Gastrocnemius medialis (tissue), 4 donors: ENCODE measurements around the gene CAB39. TPM values are rescaled to one million over a fixed set of nuclear protein-coding genes. Genes with fewer than 3 reads are reported as not detected.
"Not testable (repeated sequence)": the region's sequence is repeated elsewhere in the genome, so short reads cannot be mapped to it uniquely, and the experiment has no call there.

Source experiments
- ATAC-seq, 2 donors: fragments of 150-250 bp; one replicate each; pipeline ENCODE4 v1.9.1; 2016
- DNase-seq, 2 donors: peaks; one replicate each; pipeline ENCODE4 v3.0.0-alpha.2; 2019
- H3K27ac ChIP-seq, 4 donors: fragments of 200-600 bp; sonication (generic); 1 replicate in 1 of 4; 2 replicates in 3 of 4; pipeline ENCODE4 v1.5.1; 2016 to 2018; ENCODE audit warnings: mild to moderate bottlenecking in 2 of 4, moderate library complexity in 1 of 4
- H3K27me3 ChIP-seq, 3 donors: fragments of 200-600 bp; sonication (generic) in 2 of 3; 1 replicate in 1 of 3; 2 replicates in 2 of 3; pipeline versions ENCODE4 v1.5.1 to v1.6.0; 2016 to 2019; ENCODE audit warnings: mild to moderate bottlenecking in 1 of 3, moderate library complexity in 1 of 3
- H3K36me3 ChIP-seq, 2 donors: fragments of 200-600 bp; sonication (generic) in 1 of 2; one replicate each; pipeline ENCODE4 v1.5.1; 2017 to 2018
- H3K4me1 ChIP-seq, 2 donors: fragments of 200-600 bp; sonication (generic) in 1 of 2; one replicate each; pipeline ENCODE4 v1.5.1; 2016 to 2017; ENCODE audit warnings: mild to moderate bottlenecking in 2 of 2
- H3K4me3 ChIP-seq, 4 donors: fragments of 200-600 bp; sonication (generic) in 3 of 4; 1 replicate in 1 of 4; 2 replicates in 3 of 4; pipeline ENCODE4 v1.5.1; 2016 to 2019; ENCODE audit warnings: mild to moderate bottlenecking in 2 of 4
- H3K9me3 ChIP-seq, 3 donors: fragments of 200-600 bp; sonication (generic) in 2 of 3; 1 replicate in 1 of 3; 2 replicates in 2 of 3; pipeline ENCODE4 v1.5.1; 2016 to 2019
- POLR2A ChIP-seq, 2 donors: fragments of 450-650 bp; IDR thresholded peaks; one replicate each; pipeline ENCODE4 v1.6.1; 2017; ENCODE audit warnings: antibody characterized with exemption in 2 of 2, mild to moderate bottlenecking in 2 of 2, moderate library complexity in 2 of 2
- in situ Hi-C, 4 donors: fragments of 200-750 bp; cut with MboI; loops; one replicate each; pipeline versions ENCODE4 v1.15.0 to v1.8.0; 2017; ENCODE audit warnings: low sequenced_read_pairs in 4 of 4
- intact Hi-C: fragments of 100-400 bp; cut with DNase I; formaldehyde crosslinking; loops from one replicate; pipeline ENCODE4 v1.15.1; 2023; ENCODE audit warnings: low total_unique reads
- total RNA-seq, 4 donors: library from RNA; depleted of rRNA; stranded (reverse); fragments of >200 nt; gene quantifications; one replicate each; pipeline versions ENCODE4 v1.1.0 to v1.2.3, GENCODE V29; 2016
- TF ChIP-seq, protein P1 (sequence below), 5 experiments: fragments of 450-650 bp in 3 of 5; fragments of 200-600 bp in 2 of 5; sonication (generic) in 2 of 5; IDR thresholded peaks in 4 of 5; conservative IDR thresholded peaks in 1 of 5; 1 replicate in 4 of 5; 2 replicates in 1 of 5; pipeline ENCODE4 v1.5.1; 2016 to 2019; ENCODE audit warnings: antibody characterized with exemption in 5 of 5, mild to moderate bottlenecking in 3 of 5, moderate library complexity in 3 of 5

CAB39 gene
- total RNA-seq, 4 donors from 2014 or later = 93.9 to 211 (median 133) TPM

DNA sequence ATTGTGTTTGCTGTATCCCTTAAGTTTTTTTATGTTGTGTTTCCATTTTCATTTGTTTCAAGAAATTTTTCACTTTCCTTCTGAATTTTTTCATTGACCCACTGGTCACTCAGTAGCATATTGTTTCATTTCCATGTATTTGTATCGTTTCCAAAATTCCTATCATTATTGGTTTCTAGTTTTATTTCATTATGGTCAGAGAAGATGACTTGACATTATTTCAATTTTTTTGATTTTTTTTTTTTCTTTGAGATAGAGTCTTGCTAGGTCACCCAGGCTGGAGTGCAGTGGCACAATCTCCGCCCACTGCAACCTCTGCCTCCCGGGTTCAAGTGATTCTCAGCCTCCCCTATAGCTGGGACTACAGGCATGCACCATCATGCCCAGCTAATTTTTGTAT lies 11.3 kb upstream of the CAB39 start:
- no peaks in the 10 kb centered on the region for H3K9me3 ChIP-seq
- intact Hi-C loops (no loop called here), in situ Hi-C loops (no loop called here)
- no peak overlapping the region for H3K27ac ChIP-seq
- H3K4me1 ChIP-seq = peaks cover 0 to 5% of the 10 kb centered on the region in 2 donors
- H3K27me3 ChIP-seq = no peaks in the 10 kb centered on the region
- TF ChIP-seq POLR2A (IDR thresholded peaks at IDR 0.05) = no peak
- TF ChIP-seq, protein P1, sequence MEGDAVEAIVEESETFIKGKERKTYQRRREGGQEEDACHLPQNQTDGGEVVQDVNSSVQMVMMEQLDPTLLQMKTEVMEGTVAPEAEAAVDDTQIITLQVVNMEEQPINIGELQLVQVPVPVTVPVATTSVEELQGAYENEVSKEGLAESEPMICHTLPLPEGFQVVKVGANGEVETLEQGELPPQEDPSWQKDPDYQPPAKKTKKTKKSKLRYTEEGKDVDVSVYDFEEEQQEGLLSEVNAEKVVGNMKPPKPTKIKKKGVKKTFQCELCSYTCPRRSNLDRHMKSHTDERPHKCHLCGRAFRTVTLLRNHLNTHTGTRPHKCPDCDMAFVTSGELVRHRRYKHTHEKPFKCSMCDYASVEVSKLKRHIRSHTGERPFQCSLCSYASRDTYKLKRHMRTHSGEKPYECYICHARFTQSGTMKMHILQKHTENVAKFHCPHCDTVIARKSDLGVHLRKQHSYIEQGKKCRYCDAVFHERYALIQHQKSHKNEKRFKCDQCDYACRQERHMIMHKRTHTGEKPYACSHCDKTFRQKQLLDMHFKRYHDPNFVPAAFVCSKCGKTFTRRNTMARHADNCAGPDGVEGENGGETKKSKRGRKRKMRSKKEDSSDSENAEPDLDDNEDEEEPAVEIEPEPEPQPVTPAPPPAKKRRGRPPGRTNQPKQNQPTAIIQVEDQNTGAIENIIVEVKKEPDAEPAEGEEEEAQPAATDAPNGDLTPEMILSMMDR (IDR thresholded peaks at IDR 0.05 in 4 of 5, conservative IDR thresholded peaks at IDR 0.05 in 1 of 5) = no peak
- ATAC-seq (no peak), DNase-seq (no peak)
- H3K4me3 ChIP-seq = no peak overlapping the region
- H3K36me3 ChIP-seq = no peaks in the 10 kb centered on the region

DNA sequence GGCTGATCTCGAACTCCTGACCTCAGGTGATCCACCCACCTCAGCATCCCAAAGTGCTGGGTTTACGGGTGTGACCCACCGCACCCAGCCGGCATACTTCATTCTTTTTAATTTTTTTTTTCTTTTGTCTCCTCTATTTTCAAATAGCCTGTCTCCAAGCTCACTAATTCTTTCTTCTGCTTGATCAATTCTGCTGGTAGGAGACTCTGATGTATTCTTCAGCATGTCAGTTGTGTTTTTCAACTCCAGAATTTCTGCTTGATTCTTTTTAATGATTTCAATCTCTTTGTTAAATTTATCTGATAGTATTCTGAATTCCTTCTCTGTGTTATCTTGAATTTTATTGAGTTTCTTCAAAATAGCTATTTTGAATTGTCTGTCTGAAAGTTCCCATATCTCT lies 10.2 kb upstream of the CAB39 start:
- in situ Hi-C loops, ATAC-seq, H3K4me1 ChIP-seq, intact Hi-C loops, H3K9me3 ChIP-seq, DNase-seq, H3K36me3 ChIP-seq, H3K27me3 ChIP-seq, H3K27ac ChIP-seq, H3K4me3 ChIP-seq: not testable (repeated sequence)

DNA sequence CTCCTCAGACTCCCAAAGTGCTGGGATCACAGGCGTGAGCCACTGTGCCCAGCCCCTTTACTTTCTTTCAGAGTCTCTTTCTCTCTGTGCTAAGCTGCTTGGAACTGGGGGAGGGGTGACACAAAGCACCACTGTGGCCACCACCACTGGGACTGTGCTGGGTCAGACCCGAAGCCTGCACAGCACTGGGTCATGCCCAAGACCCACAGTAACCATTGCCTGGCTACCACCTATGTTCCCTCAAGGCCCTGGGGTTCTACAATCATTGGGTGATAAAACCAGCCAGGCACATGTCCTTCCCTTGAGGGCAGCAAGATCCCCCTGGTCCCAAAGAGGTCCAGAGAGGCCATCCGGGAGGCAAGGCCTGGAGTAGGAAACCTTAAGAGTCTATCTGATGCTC lies 9.1 kb upstream of the CAB39 start:
- no peak for DNase-seq
- H3K9me3 ChIP-seq = no peaks in the 10 kb centered on the region
- intact Hi-C loops (no loop called here), in situ Hi-C loops (no loop called here)
- ATAC-seq = no peak
- peaks cover 0 to 5% of the 10 kb centered on the region in 2 donors for H3K4me1 ChIP-seq
- H3K27ac ChIP-seq = no peak overlapping the region
- H3K4me3 ChIP-seq = no peak overlapping the region
- no peaks in the 10 kb centered on the region for H3K36me3 ChIP-seq
- H3K27me3 ChIP-seq = no peaks in the 10 kb centered on the region
- TF ChIP-seq POLR2A (IDR thresholded peaks at IDR 0.05) = no peak
- TF ChIP-seq, protein P1 (IDR thresholded peaks at IDR 0.05 in 4 of 5, conservative IDR thresholded peaks at IDR 0.05 in 1 of 5) = no peak

DNA sequence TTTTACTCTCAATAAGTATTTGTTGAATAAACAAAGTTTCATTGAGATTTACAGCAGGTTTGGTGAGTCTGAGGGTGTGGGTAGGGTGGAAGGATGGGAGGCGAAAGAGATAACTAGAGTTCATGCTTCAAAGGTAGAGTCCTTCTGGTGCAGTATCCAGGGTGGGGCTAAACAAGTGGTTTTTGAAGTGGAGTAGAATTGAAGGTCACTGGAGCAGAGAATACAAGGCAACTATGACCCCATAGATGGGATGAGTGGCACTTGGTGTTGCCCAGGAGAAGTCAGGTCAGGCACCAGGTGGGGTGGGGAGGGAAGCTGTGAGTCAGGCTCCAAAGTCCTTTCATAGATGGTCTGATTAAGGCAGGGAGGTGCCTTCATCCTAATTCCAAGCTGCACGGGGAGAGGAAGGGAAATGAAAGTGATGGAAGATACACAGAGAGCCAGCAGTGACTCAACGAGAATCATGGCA lies 6.6 kb upstream of the CAB39 start:
- Histone ChIP-seq H3K36me3 (no peaks in the 10 kb centered on the region), H3K27me3 (no peaks in the 10 kb centered on the region), H3K9me3 (no peaks in the 10 kb centered on the region), H3K4me3 (no peak overlapping the region), H3K4me1 (no peaks in the 10 kb centered on the region), H3K27ac (no peak overlapping the region)
- ATAC-seq (no peak), DNase-seq (no peak)
- no peak for TF ChIP-seq POLR2A (IDR thresholded peaks at IDR 0.05)
- TF ChIP-seq, protein P1 (IDR thresholded peaks at IDR 0.05 in 4 of 5, conservative IDR thresholded peaks at IDR 0.05 in 1 of 5) = no peak
- intact Hi-C loops (no loop called here), in situ Hi-C loops (no loop called here)

DNA sequence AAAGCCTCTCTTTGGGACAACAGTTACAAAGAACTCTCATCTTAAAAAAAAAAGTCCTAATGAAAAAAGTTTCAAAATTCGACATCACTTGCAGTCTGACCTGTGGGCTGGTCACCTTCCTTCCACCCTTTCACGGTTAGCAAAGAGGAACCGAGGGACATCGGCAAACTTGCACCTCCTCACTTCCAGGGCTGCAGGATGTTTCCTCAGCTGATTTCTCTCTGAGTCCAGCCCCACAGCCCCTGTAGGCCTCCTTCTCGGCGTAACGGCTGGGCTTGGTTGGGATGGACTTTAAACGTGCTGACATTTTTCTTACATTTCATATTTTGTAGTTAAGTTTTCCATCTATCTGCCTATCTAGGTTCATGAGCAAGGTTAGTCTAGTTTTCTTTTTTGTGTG lies 5.7 kb upstream of the CAB39 start:
- H3K27me3 ChIP-seq = no peaks in the 10 kb centered on the region
- TF ChIP-seq, protein P1 (IDR thresholded peaks at IDR 0.05 in 4 of 5, conservative IDR thresholded peaks at IDR 0.05 in 1 of 5) = no peak
- TF ChIP-seq POLR2A (IDR thresholded peaks at IDR 0.05) = no peak
- no peaks in the 10 kb centered on the region for H3K9me3 ChIP-seq
- no peaks in the 10 kb centered on the region for H3K36me3 ChIP-seq
- H3K4me3 ChIP-seq = no peak overlapping the region
- H3K4me1 ChIP-seq = peaks cover 0 to 3% of the 10 kb centered on the region in 2 donors
- intact Hi-C loops (no loop called here), in situ Hi-C loops (no loop called here)
- no peak overlapping the region for H3K27ac ChIP-seq
- DNase-seq (no peak), ATAC-seq (no peak)
